HepG2 (cell line): ENCODE data around the gene IRF7. TPM values are rescaled to one million over a fixed set of nuclear protein-coding genes. Genes with fewer than 3 reads are reported as not detected.
A peak's percentile ranks its signal among the peaks of the same experiment; 100 is the strongest.

Experiments used
- HOXA5 ChIP-seq: sonication (generic); formaldehyde crosslinking; IDR thresholded peaks from 2 replicates; pipeline ENCODE4 v1.4.0; 2020; ENCODE audit warnings: missing genetic modification reagents
- MNT ChIP-seq: fragments of 450-650 bp; IDR thresholded peaks from 2 replicates; pipeline ENCODE4 v1.6.1; 2016
- MYNN ChIP-seq: sonication (generic); formaldehyde crosslinking; IDR thresholded peaks from 2 replicates; pipeline ENCODE4 v1.4.0; 2020; ENCODE audit warnings: mild to moderate bottlenecking, low read depth, missing genetic modification reagents
- SYNCRIP ChIP-seq: fragments of 200-400 bp; formaldehyde crosslinking; IDR thresholded peaks from 2 replicates; pipeline ENCODE4 v1.6.1; 2018; ENCODE audit warnings: mild to moderate bottlenecking, low read depth, low read length; ENCODE audit not compliant: insufficient read depth
- TFDP2 ChIP-seq: sonication (generic); formaldehyde crosslinking; IDR thresholded peaks from 2 replicates; pipeline ENCODE4 v1.4.0; 2020; ENCODE audit warnings: missing genetic modification reagents
- ZNF235 ChIP-seq: sonication (generic); formaldehyde crosslinking; IDR thresholded peaks from 2 replicates; pipeline ENCODE4 v1.8.1; 2023; ENCODE audit warnings: mild to moderate bottlenecking, missing genetic modification reagents, borderline replicate concordance
- ZNF30 ChIP-seq: sonication (generic); formaldehyde crosslinking; IDR thresholded peaks from 2 replicates; pipeline ENCODE4 v1.5.0; 2020; ENCODE audit warnings: mild to moderate bottlenecking, missing genetic modification reagents
- ZNF646 ChIP-seq: sonication (generic); formaldehyde crosslinking; IDR thresholded peaks from 2 replicates; pipeline ENCODE4 v1.9.0; 2021; ENCODE audit warnings: mild to moderate bottlenecking, missing genetic modification reagents
- polyA plus RNA-seq, 8 experiments: library from polyadenylated mRNA; depleted of rRNA in 3 of 8; stranded (reverse) in 7 of 8; unstranded in 1 of 8; fragments of >200 nt; fragmentation: Illumina TruSeq in 4 of 8; extraction: Trizol in 4 of 8; gene quantifications; 2 replicates each; pipeline versions ENCODE4 v1.2.1 to v1.2.3, GENCODE V29; 2011 to 2016; ENCODE audit warnings: low read depth in 4 of 8, missing spikeins in 1 of 8, mixed read lengths in 1 of 8; ENCODE audit not compliant: insufficient read depth in 1 of 8
- total RNA-seq, 5 experiments: library from RNA; depleted of rRNA; stranded (reverse); fragments of >200 nt; fragmentation: Illumina TruSeq; extraction: Trizol; gene quantifications; 2 replicates each; pipeline ENCODE4 v1.2.3, GENCODE V29; 2016; ENCODE audit warnings: low read depth in 1 of 5
- TF ChIP-seq, protein P1 (sequence below): sonication (generic); formaldehyde crosslinking; IDR thresholded peaks from 2 replicates; pipeline ENCODE4 v1.4.0; 2020; ENCODE audit warnings: low read depth, missing genetic modification reagents
- TF ChIP-seq, protein P2 (sequence below): IDR thresholded peaks from 2 replicates; pipeline ENCODE4 v1.6.1; 2016; ENCODE audit warnings: missing genetic modification reagents, missing compliant biosample characterization
- TF ChIP-seq, protein P3 (sequence below): sonication (generic); formaldehyde crosslinking; IDR thresholded peaks from 2 replicates; pipeline ENCODE4 v1.4.0; 2020; ENCODE audit warnings: mild to moderate bottlenecking, missing genetic modification reagents

The IRF7 gene
- total and polyA plus RNA-seq, 2 of the 13 experiments (the other 11 are each of a cell fraction or from before 2014, with no cell fraction given) = not detected

- TF ChIP-seq, protein P1, sequence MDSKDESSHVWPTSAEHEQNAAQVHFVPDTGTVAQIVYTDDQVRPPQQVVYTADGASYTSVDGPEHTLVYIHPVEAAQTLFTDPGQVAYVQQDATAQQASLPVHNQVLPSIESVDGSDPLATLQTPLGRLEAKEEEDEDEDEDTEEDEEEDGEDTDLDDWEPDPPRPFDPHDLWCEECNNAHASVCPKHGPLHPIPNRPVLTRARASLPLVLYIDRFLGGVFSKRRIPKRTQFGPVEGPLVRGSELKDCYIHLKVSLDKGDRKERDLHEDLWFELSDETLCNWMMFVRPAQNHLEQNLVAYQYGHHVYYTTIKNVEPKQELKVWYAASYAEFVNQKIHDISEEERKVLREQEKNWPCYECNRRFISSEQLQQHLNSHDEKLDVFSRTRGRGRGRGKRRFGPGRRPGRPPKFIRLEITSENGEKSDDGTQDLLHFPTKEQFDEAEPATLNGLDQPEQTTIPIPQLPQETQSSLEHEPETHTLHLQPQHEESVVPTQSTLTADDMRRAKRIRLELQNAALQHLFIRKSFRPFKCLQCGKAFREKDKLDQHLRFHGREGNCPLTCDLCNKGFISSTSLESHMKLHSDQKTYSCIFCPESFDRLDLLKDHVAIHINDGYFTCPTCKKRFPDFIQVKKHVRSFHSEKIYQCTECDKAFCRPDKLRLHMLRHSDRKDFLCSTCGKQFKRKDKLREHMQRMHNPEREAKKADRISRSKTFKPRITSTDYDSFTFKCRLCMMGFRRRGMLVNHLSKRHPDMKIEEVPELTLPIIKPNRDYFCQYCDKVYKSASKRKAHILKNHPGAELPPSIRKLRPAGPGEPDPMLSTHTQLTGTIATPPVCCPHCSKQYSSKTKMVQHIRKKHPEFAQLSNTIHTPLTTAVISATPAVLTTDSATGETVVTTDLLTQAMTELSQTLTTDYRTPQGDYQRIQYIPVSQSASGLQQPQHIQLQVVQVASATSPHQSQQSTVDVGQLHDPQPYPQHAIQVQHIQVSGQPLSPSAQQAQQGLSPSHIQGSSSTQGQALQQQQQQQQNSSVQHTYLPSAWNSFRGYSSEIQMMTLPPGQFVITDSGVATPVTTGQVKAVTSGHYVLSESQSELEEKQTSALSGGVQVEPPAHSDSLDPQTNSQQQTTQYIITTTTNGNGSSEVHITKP (CRISPR knock-in tag) = peak; percentile 79; the same call in 1 of the 2 replicates
- TF ChIP-seq, protein P2, sequence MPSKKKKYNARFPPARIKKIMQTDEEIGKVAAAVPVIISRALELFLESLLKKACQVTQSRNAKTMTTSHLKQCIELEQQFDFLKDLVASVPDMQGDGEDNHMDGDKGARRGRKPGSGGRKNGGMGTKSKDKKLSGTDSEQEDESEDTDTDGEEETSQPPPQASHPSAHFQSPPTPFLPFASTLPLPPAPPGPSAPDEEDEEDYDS = peak; percentile 16; the same call in 1 of the 2 replicates
- peak; percentile 49; the same call in 1 of the 2 replicates for TF ChIP-seq TFDP2 (CRISPR knock-in tag)
- no peak for TF ChIP-seq ZNF30 (CRISPR knock-in tag)
- TF ChIP-seq SYNCRIP = no peak
- TF ChIP-seq ZNF235 = no peak
- peak; percentile 56 for TF ChIP-seq MNT
- TF ChIP-seq, protein P3, sequence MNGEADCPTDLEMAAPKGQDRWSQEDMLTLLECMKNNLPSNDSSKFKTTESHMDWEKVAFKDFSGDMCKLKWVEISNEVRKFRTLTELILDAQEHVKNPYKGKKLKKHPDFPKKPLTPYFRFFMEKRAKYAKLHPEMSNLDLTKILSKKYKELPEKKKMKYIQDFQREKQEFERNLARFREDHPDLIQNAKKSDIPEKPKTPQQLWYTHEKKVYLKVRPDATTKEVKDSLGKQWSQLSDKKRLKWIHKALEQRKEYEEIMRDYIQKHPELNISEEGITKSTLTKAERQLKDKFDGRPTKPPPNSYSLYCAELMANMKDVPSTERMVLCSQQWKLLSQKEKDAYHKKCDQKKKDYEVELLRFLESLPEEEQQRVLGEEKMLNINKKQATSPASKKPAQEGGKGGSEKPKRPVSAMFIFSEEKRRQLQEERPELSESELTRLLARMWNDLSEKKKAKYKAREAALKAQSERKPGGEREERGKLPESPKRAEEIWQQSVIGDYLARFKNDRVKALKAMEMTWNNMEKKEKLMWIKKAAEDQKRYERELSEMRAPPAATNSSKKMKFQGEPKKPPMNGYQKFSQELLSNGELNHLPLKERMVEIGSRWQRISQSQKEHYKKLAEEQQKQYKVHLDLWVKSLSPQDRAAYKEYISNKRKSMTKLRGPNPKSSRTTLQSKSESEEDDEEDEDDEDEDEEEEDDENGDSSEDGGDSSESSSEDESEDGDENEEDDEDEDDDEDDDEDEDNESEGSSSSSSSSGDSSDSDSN (CRISPR knock-in tag) = peak; percentile 39; the same call in 1 of the 2 replicates
- TF ChIP-seq HOXA5 (CRISPR knock-in tag) = 0 out of 2 replicates have a peak, but pooled peaks have one; percentile 47
- TF ChIP-seq ZNF646 (CRISPR knock-in tag) = no peak
- no peak for TF ChIP-seq MYNN (CRISPR knock-in tag)
Observed at GRCh38 chr11:579830-580601, 35.7 kb downstream of the IRF7 start (continued).
